Activated T-cell treated with anti-CD3 and anti-CD28 coated beads, Interleukin-2, amount 50 U/mL, for 72 hours (primary cell): Measurements from ENCODE around the gene SLX9. TPM values are rescaled to one million over a fixed set of nuclear protein-coding genes. Genes with fewer than 3 reads are reported as not detected.
"Not testable (repeated sequence)": the region's sequence is repeated elsewhere in the genome, so short reads cannot be mapped to it uniquely, and the experiment has no call there.

Experiments
- ATAC-seq, 2 donors: fragments of 150-1000 bp; cut with Tn5 transposase; replicated peaks in 1 of 2; 2 replicates each; pipeline ENCODE4 v1.10.0; 2021; ENCODE audit warnings: moderate library complexity in 2 of 2, mild to moderate bottlenecking in 1 of 2
- DNase-seq, 2 donors: peaks; one replicate each; pipeline ENCODE4 v3.0.0; 2021 to 2022; ENCODE audit warnings: mixed read lengths in 1 of 2
- H3K27ac Mint-ChIP-seq: one replicate; pipeline ENCODE4 v1.8.0; 2022; ENCODE audit warnings: mild to moderate bottlenecking, moderate library complexity, mixed read lengths
- H3K27me3 Mint-ChIP-seq: one replicate; pipeline ENCODE4 v1.8.0; 2022; ENCODE audit warnings: low read depth, mixed read lengths
- H3K36me3 Mint-ChIP-seq, 2 donors: one replicate each; pipeline ENCODE4 v1.8.0; 2022; ENCODE audit warnings: mixed read lengths in 2 of 2, mild to moderate bottlenecking in 1 of 2; ENCODE audit not compliant: insufficient read depth in 2 of 2
- H3K4me1 Mint-ChIP-seq: one replicate; pipeline ENCODE4 v1.8.0; 2022; ENCODE audit warnings: low read depth, mixed read lengths
- H3K4me3 Mint-ChIP-seq, 2 donors: one replicate each; pipeline ENCODE4 v1.8.0; 2022; ENCODE audit warnings: mild to moderate bottlenecking in 2 of 2, mixed read lengths in 2 of 2, moderate library complexity in 2 of 2
- H3K9me3 Mint-ChIP-seq, 2 donors: one replicate each; pipeline ENCODE4 v1.8.0; 2022; ENCODE audit warnings: mixed read lengths in 2 of 2
- total RNA-seq, 2 donors: library from RNA; stranded (reverse); gene quantifications; one replicate each; pipeline ENCODE4 v1.2.3, GENCODE V29; 2022

Gene SLX9
- total RNA-seq, 2 donors from 2014 or later: 38.7 to 48.9 TPM

DNA sequence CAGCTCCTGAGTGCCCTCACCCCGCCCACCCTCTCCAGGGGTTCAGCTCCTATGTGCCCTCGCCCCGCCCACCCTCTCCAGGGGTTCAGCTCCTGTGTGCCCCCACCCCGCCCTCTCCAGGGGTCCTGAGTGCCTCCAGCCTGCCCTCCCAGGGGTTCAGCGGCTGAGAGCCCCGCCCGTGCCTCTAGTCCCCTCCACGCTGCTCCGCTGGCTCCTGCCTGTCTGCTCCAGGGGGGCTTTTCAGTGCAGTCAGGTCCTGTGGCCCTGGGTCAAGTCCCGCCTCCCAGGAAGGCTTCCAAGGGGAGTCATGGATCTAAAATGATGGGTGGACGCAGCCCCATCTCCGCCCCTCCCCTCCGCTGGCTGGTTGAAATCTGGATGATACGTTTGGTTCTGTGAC, 33.8 kb downstream of the SLX9 start:
- Mint-ChIP-seq H3K4me3 (no peak overlapping the region), H3K36me3 (peaks cover 0 to 5% of the 10 kb centered on the region in 2 donors), H3K27me3 (no peaks in the 10 kb centered on the region), H3K4me1 (no peaks in the 10 kb centered on the region), H3K9me3 (no peaks in the 10 kb centered on the region), H3K27ac (no peak overlapping the region)
- no peak for ATAC-seq
- DNase-seq: no peak

DNA sequence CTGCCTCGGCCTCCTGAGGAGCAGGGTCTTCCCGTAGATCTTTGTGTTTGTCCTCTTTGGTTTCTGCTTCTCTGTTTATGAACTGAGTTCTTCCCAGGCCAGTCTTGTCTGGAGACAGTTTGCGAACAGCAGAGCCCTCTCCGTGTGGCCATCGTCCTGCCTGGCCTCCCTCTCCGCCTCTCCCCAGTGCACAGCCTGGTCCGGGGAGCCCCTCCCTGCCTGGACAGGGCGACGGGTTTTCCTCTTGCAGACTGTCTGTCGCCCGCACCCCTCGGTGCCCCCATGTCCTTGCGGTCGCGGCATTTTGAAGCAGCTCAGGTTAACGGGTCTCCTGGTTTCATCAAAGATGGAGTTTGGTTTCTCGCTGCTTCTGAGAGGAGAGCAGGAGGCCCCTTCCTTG, 34.8 kb downstream of the SLX9 start:
- Mint-ChIP-seq H3K27ac (no peak overlapping the region), H3K4me3 (no peak overlapping the region), H3K27me3 (no peaks in the 10 kb centered on the region), H3K4me1 (no peaks in the 10 kb centered on the region), H3K9me3 (no peaks in the 10 kb centered on the region), H3K36me3 (peaks cover 0 to 1% of the 10 kb centered on the region in 2 donors)
- ATAC-seq: no peak
- DNase-seq: no peak

DNA sequence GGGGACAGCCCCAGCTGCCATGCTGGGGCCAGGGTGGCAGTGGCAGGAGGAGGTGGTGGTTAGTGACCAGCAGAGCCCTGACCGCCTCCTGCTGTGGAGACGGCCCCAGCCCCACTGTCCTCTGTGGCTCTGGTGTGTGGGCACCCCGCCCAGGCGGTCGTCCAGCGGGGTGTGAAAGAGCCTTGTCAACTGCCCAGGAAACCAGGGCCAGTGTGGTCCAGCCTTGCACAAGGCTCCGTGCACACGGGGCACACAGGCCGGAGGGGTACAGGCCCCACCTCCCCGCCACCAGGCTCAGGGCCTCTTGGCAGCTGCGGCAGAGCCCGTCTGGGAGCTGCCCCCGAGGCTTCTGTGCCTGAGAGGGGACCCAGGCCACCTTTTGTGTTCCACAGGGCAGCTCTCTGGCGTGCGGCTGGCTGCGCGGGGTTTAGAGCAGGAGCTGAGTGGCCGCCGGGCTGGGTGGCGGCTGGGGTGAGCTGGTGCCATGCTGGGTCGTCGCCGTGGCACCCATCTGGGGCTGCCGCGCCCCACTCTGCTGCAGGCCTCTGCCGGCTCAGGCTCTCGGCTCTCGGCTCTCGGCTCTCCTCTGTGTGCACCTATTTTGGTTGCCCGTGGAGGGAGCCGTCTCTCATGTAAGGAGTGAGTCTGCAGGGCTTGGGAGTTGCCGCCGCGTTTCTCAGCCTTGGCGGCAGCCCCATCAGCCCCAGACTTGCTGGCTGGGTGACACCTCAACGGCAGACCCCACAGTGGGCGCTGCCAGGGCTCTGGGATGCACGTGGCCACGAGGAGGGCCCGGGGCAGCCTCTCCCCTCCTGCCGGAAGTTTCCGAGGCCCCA, 36.1 kb downstream of the SLX9 start:
- no peak overlapping the region for H3K27ac Mint-ChIP-seq

DNA sequence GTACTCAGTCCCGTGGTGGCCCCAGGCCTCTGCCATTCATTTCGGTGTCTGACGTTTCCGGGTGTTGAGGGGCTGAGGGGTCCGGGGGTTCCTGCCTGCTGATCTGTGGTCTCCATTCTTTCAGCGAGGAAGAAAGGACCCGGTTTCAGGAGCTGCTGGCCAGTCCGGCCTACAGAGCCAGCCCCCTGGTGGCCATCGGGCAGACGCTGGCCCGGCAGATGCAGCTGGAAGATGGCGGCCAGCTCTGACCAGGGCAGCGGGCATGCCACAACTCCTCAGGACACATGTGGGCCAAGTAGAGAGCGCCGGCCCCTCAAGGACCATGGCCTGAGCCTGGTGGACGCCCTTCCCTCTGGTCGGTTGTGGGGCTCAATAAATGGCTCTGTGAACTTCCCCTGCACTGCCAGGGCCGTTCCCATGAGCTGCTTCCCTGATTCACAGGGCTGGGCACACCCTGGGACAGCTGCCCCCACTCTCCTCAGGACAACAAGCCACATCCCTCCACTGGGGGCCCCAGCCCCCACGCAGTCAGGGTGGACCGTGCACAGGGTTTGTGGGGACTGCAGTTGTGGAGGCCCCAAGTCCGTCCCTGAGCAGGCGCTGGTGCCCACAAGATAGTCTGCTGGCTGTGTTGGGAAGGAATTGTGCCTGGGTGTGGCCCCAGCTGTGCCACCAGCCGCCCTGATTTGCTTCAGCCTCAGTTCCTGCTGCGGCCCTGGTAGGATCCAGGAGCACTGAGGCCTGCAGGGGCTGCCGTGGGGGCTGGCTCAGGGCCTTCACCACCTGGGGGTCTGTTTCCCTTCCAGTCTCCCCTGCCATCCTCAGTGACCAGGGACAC, 36.9 kb downstream of the SLX9 start:
- not testable (repeated sequence) for H3K4me1 Mint-ChIP-seq, ATAC-seq, H3K9me3 Mint-ChIP-seq, H3K27me3 Mint-ChIP-seq, H3K4me3 Mint-ChIP-seq, H3K27ac Mint-ChIP-seq, DNase-seq, H3K36me3 Mint-ChIP-seq

More for the DNA sequence above, 36.1 kb downstream of the SLX9 start:
- Mint-ChIP-seq H3K9me3 (no peaks in the 10 kb centered on the region), H3K4me3 (no peak overlapping the region), H3K27me3 (no peaks in the 10 kb centered on the region), H3K4me1 (no peaks in the 10 kb centered on the region), H3K36me3 (no peaks in the 10 kb centered on the region)
- DNase-seq (no peak), ATAC-seq (no peak)

DNA sequence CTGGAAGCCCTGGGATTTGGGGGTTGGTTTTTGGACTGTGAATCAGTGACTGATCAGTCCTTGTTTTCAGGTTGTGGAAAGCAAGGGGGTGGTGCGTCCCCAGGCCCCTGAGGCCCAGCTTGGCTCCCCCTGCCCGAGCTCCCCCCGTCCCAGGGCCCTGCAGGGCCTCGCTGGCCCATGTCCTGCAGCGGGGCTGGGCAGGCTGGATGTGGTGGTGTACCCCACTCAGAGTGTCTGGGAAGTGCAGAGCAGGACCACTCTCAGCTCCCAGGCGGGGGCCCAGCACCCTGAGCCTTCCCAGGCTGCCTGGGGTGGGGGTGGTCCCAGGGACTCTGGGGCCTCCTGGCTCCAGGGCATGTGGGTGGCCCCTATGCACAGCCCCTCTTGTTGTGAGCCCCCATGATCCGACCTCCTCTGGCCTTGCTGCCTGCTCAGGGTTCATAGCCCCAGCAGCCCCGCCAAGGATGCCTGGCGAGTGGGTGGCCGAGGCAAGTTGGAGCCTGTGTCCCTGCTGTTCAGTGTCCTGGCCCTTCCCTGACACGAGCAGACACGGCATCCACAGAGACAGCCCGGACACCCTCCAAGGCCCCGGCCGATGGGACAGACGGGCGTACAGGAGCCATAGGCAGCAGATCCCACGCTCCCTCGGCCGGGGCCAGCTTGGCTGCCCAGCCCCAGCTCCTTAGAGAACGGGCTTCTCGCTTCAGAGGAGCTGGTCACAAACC, 37.9 kb downstream of the SLX9 start:
- Mint-ChIP-seq H3K36me3 (no peaks in the 10 kb centered on the region), H3K4me3 (no peak overlapping the region), H3K9me3 (no peaks in the 10 kb centered on the region), H3K27ac (no peak overlapping the region), H3K4me1 (no peaks in the 10 kb centered on the region), H3K27me3 (no peaks in the 10 kb centered on the region)
- no peak for DNase-seq
- no peak for ATAC-seq

DNA sequence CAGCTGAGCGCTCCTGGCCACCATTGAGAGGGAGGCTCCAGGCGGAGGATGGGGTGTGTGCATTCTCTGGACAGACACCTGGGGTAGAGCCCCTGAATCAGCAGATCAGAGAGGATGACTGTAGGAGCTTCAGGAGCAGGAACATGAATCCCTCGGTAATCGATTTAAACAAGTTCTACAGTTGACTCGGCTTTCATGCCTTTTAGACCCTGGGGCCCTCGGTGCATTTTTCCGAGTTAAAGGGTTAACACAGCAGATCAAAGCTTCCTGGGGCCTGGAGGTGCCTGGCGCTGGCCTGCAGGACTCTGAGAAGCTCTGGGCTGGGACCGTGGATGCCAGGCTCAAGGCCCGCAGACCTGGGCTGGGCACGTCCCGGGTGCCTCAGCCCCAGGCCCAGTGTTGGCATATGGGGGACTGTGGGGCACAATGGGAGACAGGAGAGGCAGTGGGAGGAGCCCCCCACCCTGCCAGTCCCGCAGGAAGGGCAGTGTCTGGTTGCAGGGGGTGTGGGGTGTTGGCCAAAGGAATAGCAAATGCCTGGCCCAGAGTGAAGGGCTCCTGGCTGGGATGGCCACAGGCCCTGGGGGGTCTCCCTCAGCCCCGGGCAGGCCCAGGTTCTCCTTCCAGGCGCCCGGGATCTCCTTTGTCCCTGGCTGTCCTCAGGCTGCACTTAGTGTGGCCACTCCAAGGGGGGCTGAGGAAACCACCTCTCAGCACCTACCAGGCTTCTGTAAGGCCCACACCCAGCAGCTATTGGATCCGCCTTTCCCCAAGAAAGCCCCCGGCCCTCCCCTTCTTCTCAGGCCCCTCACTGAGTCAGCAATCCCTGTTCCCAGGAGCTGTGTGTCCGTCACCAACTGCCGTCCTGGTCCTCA, 40.1 kb downstream of the SLX9 start:
- DNase-seq: no peak
- Mint-ChIP-seq H3K27ac (no peak overlapping the region), H3K36me3 (no peaks in the 10 kb centered on the region), H3K4me3 (no peak overlapping the region), H3K9me3 (no peaks in the 10 kb centered on the region), H3K4me1 (no peaks in the 10 kb centered on the region), H3K27me3 (no peaks in the 10 kb centered on the region)
- no peak for ATAC-seq

DNA sequence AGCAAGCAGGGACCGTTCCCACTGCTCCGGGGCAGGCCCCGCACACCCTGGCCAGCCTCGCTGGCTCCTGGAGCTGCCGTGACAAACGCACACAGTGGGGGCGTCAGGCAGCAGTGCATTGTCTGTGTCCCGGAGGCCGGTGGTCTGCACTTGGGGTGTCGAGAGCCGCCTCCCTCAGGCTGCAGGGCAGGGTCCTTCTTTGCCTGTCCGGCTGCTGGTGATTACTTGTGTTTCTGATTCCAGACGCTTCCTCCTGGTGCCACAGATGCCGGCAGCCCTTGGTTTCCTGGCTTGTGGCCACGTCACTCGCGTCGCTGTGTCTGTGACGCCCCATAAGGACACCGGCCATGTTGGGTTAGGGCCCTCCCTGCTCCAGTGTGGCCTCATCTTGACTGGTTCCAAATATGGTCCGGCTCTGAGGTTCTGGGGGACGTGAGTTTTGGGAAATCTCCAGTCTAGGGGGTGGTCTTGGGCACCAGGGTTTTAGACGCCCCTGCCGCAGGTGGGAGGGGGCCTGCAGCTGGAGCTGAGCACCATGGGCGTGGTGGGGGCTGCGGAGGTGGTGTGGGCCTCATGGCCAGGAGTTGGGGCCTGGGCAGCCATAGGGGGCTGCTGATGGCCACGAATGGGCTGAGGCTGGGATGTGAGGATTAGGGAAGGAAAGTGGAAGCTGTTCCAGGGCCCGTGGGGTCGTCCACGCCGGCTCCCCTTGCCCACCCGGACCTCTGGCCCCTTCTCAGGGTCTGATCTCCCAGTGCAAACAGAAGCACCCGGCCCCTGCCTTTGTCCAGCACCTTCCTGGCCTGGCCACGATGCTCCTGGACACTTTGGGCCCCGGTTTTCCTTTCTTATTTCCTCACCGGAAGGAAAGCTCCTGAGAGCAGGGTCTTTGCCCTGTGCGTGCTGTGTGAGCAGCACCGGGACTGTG, 41.0 kb downstream of the SLX9 start:
- Mint-ChIP-seq H3K4me3 (no peak overlapping the region), H3K36me3 (no peaks in the 10 kb centered on the region), H3K9me3 (no peaks in the 10 kb centered on the region), H3K27ac (no peak overlapping the region), H3K27me3 (no peaks in the 10 kb centered on the region), H3K4me1 (no peaks in the 10 kb centered on the region)
- DNase-seq (no peak), ATAC-seq (no peak)

DNA sequence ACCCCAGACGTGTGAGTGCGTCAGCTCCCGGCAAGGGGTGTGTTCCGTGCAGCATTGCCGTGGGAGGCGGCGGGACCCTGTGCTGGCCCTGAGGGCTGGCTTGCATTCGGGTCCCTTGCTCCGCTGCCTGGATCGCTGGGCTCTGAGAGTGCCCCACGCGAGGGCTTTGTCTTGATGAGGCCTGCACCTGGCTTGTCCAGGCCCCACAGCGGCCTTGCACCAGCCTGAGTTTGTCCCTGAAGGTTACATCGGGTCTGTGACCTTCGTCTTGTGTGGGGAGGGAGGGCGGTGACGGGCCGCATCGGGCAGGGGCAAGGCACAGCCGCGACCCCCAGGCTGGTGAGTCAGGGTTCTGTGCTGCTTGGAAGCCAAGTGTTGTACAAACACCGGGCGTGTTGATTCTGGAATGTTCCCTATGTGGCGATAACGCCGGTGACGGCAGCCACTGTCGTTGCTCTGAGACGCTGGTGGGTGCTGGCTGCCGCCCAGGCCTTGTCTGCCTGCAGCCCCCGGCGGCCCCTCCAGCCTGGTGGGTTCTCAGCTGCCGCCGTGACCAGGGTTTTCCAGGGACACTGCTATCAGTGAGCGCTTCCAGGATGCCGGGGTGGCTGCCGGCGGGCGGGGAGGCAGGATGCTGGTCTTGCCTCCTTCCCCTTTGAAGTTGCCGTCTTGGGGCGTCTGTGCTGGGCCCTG, 42.9 kb downstream of the SLX9 start:
- ATAC-seq: no peak

DNA sequence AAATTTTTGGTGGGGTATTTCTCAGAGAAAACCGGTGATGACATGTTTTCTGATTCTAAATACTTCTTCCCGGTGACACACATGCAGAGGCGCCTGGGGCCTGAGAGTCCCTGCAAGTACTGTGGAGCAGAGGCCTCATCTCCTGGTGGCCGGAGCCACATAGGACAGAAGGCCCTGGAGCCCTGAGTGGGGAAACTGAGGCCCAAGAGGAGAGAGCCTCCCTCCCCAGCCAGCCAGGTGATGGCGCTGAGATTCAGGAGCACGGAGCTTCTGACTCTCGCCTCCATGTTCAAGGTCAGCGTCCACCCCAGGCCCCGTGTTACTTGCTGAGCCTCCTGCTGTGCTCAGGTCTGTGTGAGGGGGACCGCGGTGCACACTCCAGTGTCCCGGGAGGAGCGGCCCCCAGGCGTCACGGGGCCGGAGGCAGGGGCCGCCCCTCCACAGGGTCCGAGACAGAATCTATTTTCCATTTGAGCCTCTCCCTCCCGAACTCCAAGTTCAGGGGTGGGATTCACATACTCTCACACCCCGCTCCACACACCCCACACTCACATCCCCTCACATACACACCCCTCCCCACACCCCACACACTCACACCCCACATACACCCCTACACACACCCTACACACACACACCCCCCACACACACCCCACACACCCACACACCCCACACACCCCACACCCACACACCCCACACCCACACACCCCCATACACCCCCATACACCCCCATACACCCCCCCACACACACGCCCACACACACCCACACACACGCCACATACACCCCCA, 43.8 kb downstream of the SLX9 start:
- no peak for DNase-seq
- H3K36me3 Mint-ChIP-seq: no peaks in the 10 kb centered on the region
- H3K27me3 Mint-ChIP-seq: no peaks in the 10 kb centered on the region
- no peaks in the 10 kb centered on the region for H3K4me1 Mint-ChIP-seq
- H3K27ac Mint-ChIP-seq: no peak overlapping the region
- H3K9me3 Mint-ChIP-seq: no peaks in the 10 kb centered on the region
- ATAC-seq: no peak
- no peak overlapping the region for H3K4me3 Mint-ChIP-seq

More for the DNA sequence above, 42.9 kb downstream of the SLX9 start:
- Mint-ChIP-seq H3K9me3 (no peaks in the 10 kb centered on the region), H3K27me3 (no peaks in the 10 kb centered on the region), H3K36me3 (no peaks in the 10 kb centered on the region), H3K27ac (no peak overlapping the region), H3K4me3 (no peak overlapping the region), H3K4me1 (no peaks in the 10 kb centered on the region)
- no peak for DNase-seq

DNA sequence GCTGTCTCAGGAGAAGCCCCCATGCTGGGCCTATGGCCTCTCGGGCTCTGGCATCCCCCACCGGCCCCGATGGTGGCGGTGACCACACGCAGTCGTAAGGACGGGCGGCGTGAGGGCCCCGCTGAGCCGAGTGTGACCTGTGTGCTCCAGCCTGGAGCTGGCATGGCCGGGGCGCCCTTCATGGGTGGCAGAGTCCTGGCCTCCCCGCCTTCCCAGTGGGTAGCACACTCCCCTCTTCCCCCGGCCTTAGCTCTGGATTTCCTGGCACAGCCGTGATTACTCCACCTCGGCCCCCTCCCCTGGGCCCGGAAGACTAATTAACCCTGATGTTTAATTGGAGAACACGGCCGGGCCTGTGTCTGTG, 44.6 kb downstream of the SLX9 start:
- Mint-ChIP-seq H3K4me3 (no peak overlapping the region), H3K36me3 (no peaks in the 10 kb centered on the region), H3K27ac (no peak overlapping the region), H3K4me1 (no peaks in the 10 kb centered on the region), H3K27me3 (no peaks in the 10 kb centered on the region), H3K9me3 (no peaks in the 10 kb centered on the region)
- DNase-seq (no peak), ATAC-seq (peak in 1 of 2 donors; percentile 20)
